Measurements from ENCODE around the gene ZNF416. TPM values are rescaled to one million over a fixed set of nuclear protein-coding genes. Genes with fewer than 3 reads are reported as not detected.

Gene ZNF416
- total RNA-seq, 1 donor = 6.9 TPM

- no peak for DNase-seq (ENCODE audit: low read depth)
- H3K4me3 ChIP-seq (ENCODE audit: low read depth, low read length) = no peak overlapping the region
- no peak for TF ChIP-seq CTCF (IDR thresholded peaks at IDR 0.05; ENCODE audit: insufficient read depth, low read depth, low read length)
Measured at GRCh38 chr19:57576661-57577060, 2.0 kb downstream of the ZNF416 start.

DNA sequence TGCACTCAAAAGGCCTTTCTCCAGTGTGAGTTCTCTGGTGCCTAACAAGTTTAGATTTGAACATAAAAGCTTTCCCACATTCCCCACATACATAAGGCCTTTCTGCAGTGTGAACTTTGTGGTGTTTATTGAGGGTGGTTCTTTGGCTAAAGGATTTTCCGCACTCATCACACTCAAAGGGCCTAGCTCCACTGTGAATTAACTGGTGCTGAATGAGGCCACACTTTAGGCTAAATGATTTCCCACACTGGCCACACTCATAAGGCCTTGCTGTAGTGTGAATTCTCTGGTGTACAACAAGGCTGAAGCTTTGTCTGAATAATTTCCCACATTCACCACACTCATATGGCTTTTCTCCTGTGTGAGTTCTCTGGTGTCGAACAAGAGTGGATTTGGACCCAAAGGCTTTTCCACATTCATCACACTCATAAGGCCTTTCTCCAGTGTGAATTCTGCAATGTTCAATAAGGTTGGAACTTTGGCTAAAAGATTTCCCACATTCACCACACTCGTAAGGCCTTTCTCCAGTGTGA is 6.2 kb downstream of the ZNF416 start:
- DNase-seq (ENCODE audit: low read depth) = no peak
- no peak for TF ChIP-seq CTCF (IDR thresholded peaks at IDR 0.05; ENCODE audit: insufficient read depth, low read depth, low read length)
- no peak overlapping the region for H3K4me3 ChIP-seq (ENCODE audit: low read depth, low read length)

GRCh38 chr19:57570707-57571106 is 8.0 kb downstream of the ZNF416 start:
- no peak for TF ChIP-seq CTCF (IDR thresholded peaks at IDR 0.05; ENCODE audit: insufficient read depth, low read depth, low read length)
- H3K4me3 ChIP-seq (ENCODE audit: low read depth, low read length) = no peak overlapping the region
- DNase-seq (ENCODE audit: low read depth) = no peak

GRCh38 chr19:57566396-57567265 is 12.1 kb downstream of the ZNF416 start:
- DNase-seq (ENCODE audit: low read depth) = peak; percentile 48
- no peak for TF ChIP-seq CTCF (IDR thresholded peaks at IDR 0.05; ENCODE audit: insufficient read depth, low read depth, low read length)
- H3K4me3 ChIP-seq (ENCODE audit: low read depth, low read length) = no peak overlapping the region

DNA sequence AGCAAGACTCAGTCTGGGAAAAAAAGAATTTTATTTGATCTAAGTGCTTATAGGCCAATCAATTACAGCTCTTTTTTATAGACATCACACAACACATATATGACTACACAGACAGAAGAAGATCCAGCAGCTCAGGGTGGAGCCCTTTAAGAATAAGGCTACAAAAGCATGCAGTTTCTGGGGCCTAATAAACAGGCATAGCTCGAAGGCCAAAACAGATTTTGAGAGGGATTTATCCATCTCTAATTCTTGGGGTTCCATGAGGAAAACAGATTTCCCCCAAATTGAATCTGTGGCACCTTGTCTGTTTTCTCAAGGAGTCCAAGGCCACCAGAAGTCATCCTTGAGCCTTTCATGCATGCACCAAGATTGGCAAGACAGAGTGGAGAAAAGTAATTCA is 15.2 kb downstream of the ZNF416 start:
- H3K4me3 ChIP-seq (ENCODE audit: low read depth, low read length) = no peak overlapping the region
- DNase-seq (ENCODE audit: low read depth) = no peak
- TF ChIP-seq CTCF (IDR thresholded peaks at IDR 0.05; ENCODE audit: insufficient read depth, low read depth, low read length) = no peak

DNA sequence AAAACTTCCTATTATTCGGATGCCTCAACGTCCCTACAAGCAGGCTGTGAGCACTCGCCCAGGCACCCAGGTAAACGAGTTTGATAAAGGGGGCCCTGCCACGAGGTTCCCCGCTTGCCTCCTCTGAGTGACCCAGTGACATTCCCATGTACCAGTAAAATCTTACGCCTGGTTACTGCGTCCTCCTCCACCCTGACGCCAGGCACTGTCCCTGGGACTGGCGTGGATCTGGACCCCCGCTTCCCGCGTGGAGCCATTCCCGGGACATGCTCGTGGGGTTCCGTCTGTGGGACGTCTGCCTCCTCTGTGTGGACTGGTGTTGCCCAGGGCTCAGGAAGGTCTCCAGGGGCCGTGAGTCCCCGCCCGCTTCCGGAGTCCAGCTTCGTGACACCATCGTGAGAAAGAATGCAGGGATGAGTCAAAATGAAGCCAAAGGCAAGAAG is 18.6 kb downstream of the ZNF416 start:
- peak; percentile 82 for DNase-seq (ENCODE audit: low read depth)
- H3K4me3 ChIP-seq (ENCODE audit: low read depth, low read length) = peak overlapping the region; percentile 96
- no peak for TF ChIP-seq CTCF (IDR thresholded peaks at IDR 0.05; ENCODE audit: insufficient read depth, low read depth, low read length)

Data from fibroblast of villous mesenchyme (primary cell).